HG02852 (cell line): ENCODE data around the gene BRMS1.

ENCODE experiments used
- ATAC-seq: cut with Tn5 transposase; IDR thresholded peaks from one replicate; pipeline ENCODE4 v1.9.1; 2021; ENCODE audit warnings: mild to moderate bottlenecking, moderate library complexity; ENCODE audit not compliant: unreplicated experiment

The BRMS1 gene

GRCh38 chr11:66287889-66288670, 56.8 kb downstream of the BRMS1 start:
- no peak for ATAC-seq
